K562 (cell line): ENCODE data around the gene LBHD2.

Experiments
- ZC3H11A ChIP-seq: IDR thresholded peaks from 2 replicates; pipeline ENCODE4 v1.6.1; 2012; ENCODE audit warnings: low read depth, low read length, improper control_type of control experiment
- ZNF140 ChIP-seq: fragments of 250-450 bp; sonication (Bioruptor Pico); IDR thresholded peaks from 2 replicates; pipeline ENCODE4 v1.8.0; 2021; ENCODE audit warnings: moderate library complexity, mild to moderate bottlenecking, inconsistent platforms
- ZNF24 ChIP-seq: fragments of 450-650 bp; IDR thresholded peaks from 2 replicates; pipeline ENCODE4 v1.6.1; 2016
- ZSCAN32 ChIP-seq: fragments of 450-650 bp; formaldehyde crosslinking; IDR thresholded peaks from 2 replicates; pipeline ENCODE4 v1.4.0; 2020; ENCODE audit warnings: mild to moderate bottlenecking, moderate library complexity
- TF ChIP-seq, protein P1 (sequence below): fragments of 450-650 bp; formaldehyde crosslinking; IDR thresholded peaks from 2 replicates; pipeline ENCODE4 v1.4.0; 2020; ENCODE audit warnings: mild to moderate bottlenecking, mixed read lengths
- TF ChIP-seq, protein P2 (sequence below): fragments of 450-650 bp; IDR thresholded peaks from 2 replicates; pipeline ENCODE4 v1.6.1; 2016; ENCODE audit warnings: antibody characterized with exemption
- TF ChIP-seq, protein P3 (sequence below), 3 experiments: IDR thresholded peaks in 2 of 3; conservative IDR thresholded peaks in 1 of 3; 2 replicates each; pipeline ENCODE4 v1.5.1; 2011 to 2012; ENCODE audit warnings: low read length in 3 of 3, mild to moderate bottlenecking in 3 of 3, control low read depth in 2 of 3, improper control_type of control experiment in 1 of 3, inconsistent platforms in 1 of 3, low read depth in 1 of 3, mixed read lengths in 1 of 3, moderate library complexity in 1 of 3; ENCODE audit not compliant: insufficient read depth in 2 of 3
- TF ChIP-seq, protein P4 (sequence below): sonication (generic); formaldehyde crosslinking; IDR thresholded peaks from 2 replicates; pipeline ENCODE4 v1.9.0; 2022; ENCODE audit warnings: mild to moderate bottlenecking, missing genetic modification reagents

DNA sequence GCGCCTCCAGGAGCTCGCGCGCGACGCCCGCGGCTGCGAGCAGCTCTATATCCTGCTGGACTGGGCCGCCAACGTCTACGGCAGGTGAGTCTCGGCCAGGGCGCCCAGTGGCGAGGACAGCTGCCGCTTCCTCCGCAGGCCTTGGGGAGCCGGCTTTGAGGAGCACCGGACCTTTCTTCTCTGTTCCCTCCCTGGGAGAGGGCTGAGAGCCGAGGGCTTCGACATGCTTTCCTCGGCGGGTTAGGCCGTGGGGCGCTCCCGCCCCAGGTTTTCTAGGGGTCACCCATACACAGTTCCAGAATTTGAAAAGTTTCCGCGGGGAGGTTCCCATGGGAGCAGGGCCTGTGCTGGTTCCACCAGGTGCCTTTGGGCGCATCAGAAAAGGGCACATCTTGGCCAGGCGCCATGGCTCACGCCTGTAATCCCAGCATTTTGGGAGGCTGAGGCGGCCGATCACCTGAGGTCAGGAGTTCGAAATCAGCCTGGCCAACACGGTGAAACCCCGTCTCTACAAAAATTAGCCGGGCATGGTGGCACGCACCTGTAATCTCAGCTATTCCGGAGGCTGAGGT, 18.8 kb downstream of the LBHD2 start:
- TF ChIP-seq ZSCAN32 (no peak), ZNF24 (no peak), ZC3H11A (no peak), ZNF140 (CRISPR knock-in tag) (no peak)
- TF ChIP-seq, protein P1, sequence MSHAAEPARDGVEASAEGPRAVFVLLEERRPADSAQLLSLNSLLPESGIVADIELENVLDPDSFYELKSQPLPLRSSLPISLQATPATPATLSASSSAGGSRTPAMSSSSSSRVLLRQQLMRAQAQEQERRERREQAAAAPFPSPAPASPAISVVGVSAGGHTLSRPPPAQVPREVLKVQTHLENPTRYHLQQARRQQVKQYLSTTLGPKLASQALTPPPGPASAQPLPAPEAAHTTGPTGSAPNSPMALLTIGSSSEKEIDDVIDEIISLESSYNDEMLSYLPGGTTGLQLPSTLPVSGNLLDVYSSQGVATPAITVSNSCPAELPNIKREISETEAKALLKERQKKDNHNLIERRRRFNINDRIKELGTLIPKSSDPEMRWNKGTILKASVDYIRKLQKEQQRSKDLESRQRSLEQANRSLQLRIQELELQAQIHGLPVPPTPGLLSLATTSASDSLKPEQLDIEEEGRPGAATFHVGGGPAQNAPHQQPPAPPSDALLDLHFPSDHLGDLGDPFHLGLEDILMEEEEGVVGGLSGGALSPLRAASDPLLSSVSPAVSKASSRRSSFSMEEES (CRISPR knock-in tag): no peak
- TF ChIP-seq, protein P2, sequence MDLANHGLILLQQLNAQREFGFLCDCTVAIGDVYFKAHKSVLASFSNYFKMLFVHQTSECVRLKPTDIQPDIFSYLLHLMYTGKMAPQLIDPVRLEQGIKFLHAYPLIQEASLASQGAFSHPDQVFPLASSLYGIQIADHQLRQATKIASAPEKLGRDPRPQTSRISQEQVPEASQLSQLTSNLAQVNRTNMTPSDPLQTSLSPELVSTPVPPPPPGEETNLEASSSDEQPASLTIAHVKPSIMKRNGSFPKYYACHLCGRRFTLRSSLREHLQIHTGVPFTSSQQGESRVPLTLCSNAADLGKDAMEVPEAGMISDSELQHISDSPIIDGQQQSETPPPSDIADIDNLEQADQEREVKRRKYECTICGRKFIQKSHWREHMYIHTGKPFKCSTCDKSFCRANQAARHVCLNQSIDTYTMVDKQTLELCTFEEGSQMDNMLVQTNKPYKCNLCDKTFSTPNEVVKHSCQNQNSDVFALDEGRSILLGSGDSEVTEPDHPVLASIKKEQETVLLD: no peak
- TF ChIP-seq, protein P3, sequence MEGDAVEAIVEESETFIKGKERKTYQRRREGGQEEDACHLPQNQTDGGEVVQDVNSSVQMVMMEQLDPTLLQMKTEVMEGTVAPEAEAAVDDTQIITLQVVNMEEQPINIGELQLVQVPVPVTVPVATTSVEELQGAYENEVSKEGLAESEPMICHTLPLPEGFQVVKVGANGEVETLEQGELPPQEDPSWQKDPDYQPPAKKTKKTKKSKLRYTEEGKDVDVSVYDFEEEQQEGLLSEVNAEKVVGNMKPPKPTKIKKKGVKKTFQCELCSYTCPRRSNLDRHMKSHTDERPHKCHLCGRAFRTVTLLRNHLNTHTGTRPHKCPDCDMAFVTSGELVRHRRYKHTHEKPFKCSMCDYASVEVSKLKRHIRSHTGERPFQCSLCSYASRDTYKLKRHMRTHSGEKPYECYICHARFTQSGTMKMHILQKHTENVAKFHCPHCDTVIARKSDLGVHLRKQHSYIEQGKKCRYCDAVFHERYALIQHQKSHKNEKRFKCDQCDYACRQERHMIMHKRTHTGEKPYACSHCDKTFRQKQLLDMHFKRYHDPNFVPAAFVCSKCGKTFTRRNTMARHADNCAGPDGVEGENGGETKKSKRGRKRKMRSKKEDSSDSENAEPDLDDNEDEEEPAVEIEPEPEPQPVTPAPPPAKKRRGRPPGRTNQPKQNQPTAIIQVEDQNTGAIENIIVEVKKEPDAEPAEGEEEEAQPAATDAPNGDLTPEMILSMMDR (IDR thresholded peaks at IDR 0.05 in 2 of 3, conservative IDR thresholded peaks at IDR 0.05 in 1 of 3; ENCODE audit: insufficient read depth in 2 of 3, low read depth in 1 of 3, low read length in 3 of 3): no peak
- TF ChIP-seq, protein P4, sequence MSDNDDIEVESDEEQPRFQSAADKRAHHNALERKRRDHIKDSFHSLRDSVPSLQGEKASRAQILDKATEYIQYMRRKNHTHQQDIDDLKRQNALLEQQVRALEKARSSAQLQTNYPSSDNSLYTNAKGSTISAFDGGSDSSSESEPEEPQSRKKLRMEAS (CRISPR knock-in tag): no peak
